ENCODE measurements around the gene C2orf92. TPM values are rescaled to one million over a fixed set of nuclear protein-coding genes. Genes with fewer than 3 reads are reported as not detected.
A peak's percentile ranks its signal among the peaks of the same experiment; 100 is the strongest.

C2orf92 gene
- total RNA-seq, 2 donors from 2014 or later = 21.3 to 47.1 TPM

DNA sequence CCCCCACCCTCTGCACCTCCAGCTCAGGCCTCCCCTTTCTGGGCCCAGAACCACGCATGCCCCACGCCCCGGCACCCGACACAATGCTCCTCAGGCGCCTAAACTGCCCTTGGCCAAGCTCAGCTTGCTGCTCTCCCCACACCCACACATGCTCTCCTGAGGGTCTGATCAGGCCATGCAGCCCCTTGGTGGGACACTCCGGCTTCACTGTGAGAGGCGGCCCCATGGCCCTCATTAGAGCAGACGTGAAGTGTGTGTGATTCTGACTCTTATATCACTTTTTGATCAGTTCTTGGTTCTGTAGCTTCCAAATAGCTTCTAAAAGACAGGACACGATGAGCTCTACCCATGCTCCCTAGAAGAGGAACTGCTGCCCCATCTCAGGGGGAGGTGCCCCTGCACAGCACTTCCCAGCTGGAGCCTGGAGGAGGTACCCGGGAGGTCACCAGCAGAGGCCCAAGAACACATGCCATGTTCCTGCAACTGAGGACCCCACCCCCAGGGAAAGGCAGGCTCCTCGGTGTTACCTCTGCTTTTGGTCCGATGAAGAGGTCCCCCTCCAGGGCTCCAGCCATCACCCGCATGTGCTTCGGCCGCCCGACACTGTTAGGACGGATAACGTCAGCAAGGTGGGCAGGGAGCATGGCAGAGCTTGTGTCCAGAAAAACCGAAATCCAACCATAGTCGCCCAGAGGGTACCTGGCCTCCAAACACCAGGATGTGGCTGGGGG is 9.3 kb upstream of the C2orf92 start:
- H3K36me3 ChIP-seq (replicated peaks in 1 of 2; ENCODE audit: insufficient read depth in 1 of 2, low read depth in 2 of 2) = peaks cover 9 to 17% of the 10 kb centered on the region in 2 donors
- ATAC-seq (no peak), DNase-seq (no peak)
- H3K27me3 ChIP-seq = no peaks in the 10 kb centered on the region
- H3K9me3 ChIP-seq = no peaks in the 10 kb centered on the region
- H3K4me1 ChIP-seq = peaks cover 32% of the 10 kb centered on the region
- intact Hi-C loops (cut with DNase I) = no loop called here
- H3K27ac ChIP-seq = no peak overlapping the region
- H3K4me3 ChIP-seq = no peak overlapping the region
- TF ChIP-seq, protein P1, sequence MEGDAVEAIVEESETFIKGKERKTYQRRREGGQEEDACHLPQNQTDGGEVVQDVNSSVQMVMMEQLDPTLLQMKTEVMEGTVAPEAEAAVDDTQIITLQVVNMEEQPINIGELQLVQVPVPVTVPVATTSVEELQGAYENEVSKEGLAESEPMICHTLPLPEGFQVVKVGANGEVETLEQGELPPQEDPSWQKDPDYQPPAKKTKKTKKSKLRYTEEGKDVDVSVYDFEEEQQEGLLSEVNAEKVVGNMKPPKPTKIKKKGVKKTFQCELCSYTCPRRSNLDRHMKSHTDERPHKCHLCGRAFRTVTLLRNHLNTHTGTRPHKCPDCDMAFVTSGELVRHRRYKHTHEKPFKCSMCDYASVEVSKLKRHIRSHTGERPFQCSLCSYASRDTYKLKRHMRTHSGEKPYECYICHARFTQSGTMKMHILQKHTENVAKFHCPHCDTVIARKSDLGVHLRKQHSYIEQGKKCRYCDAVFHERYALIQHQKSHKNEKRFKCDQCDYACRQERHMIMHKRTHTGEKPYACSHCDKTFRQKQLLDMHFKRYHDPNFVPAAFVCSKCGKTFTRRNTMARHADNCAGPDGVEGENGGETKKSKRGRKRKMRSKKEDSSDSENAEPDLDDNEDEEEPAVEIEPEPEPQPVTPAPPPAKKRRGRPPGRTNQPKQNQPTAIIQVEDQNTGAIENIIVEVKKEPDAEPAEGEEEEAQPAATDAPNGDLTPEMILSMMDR (IDR thresholded peaks at IDR 0.05) = no peak
- no peak for TF ChIP-seq POLR2A (IDR thresholded peaks at IDR 0.05)
- 94 to 95% methylated on average over 18 to 20 of the region's 20 CpGs for WGBS, 2 donors

DNA sequence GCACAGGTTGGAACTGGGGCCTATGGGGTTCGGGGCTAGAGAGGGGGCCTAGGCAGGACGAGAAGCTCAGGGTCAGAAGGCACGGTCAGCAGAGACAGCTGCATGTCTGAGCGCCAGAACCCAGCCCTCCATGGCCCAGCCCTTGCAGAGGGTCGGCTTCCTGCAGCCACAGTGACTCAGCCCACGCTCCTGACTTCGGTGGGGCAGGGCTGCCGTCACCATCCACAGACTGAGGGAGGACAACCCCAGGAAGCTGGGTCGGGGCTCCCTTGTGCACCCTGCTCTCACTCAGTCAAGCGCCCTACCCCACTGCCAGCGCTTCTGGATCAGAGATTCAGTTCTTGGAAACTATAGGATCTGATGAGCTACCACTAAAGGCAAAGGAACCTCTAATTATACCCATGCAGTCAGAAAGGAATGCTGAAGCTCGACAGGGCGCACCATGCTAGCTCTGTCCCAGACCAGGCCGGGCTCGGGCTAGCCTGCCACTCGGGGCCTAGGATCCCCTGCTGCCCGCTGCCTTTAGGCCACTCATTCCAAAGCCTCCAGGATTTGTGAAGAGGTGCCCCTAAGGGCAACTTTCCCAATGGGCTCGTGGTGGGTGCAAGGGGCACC is 8.6 kb upstream of the C2orf92 start:
- Histone ChIP-seq H3K4me3 (no peak overlapping the region), H3K27ac (no peak overlapping the region), H3K27me3 (no peaks in the 10 kb centered on the region), H3K36me3 (replicated peaks in 1 of 2; ENCODE audit: insufficient read depth in 1 of 2, low read depth in 2 of 2) (peaks cover 9 to 17% of the 10 kb centered on the region in 2 donors), H3K9me3 (no peaks in the 10 kb centered on the region), H3K4me1 (peaks cover 33% of the 10 kb centered on the region)
- intact Hi-C loops (cut with DNase I) = no loop called here
- 80 to 86% methylated on average over 5 to 18 of the region's 18 CpGs for WGBS, 2 donors
- TF ChIP-seq, protein P1 (IDR thresholded peaks at IDR 0.05) = no peak
- no peak for TF ChIP-seq POLR2A (IDR thresholded peaks at IDR 0.05)
- no peak for ATAC-seq
- DNase-seq = no peak

DNA sequence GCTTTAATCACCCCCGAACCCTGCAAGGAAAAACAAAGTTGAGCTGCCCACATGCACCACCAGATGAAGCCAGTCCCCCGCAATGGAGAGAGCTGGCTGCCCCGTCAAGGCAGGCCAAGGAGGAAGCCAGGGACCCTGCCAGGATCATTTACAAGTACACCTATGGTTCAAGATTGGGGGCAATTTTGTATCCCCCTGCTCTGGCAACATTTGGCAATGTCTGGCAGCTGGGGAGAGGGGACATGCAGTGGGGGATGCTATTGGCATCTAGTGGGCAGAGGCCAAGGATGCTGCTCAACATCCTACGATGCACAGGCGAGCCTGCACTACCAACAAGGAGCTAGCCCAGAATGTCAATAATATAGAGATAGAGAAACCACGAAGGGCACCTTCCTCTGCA is 7.6 kb upstream of the C2orf92 start:
- 74 to 76% methylated on average over 4 to 6 of the region's 6 CpGs for WGBS, 2 donors
- Histone ChIP-seq H3K9me3 (no peaks in the 10 kb centered on the region), H3K4me3 (no peak overlapping the region), H3K36me3 (replicated peaks in 1 of 2; ENCODE audit: insufficient read depth in 1 of 2, low read depth in 2 of 2) (peaks cover 9 to 14% of the 10 kb centered on the region in 2 donors), H3K27ac (peak overlapping the region in 2 of 4 donors; percentile 96 to 100), H3K27me3 (no peaks in the 10 kb centered on the region), H3K4me1 (peaks cover 33% of the 10 kb centered on the region)
- DNase-seq (no peak), ATAC-seq (no peak)
- intact Hi-C loops (cut with DNase I) = no loop called here
- TF ChIP-seq, protein P1 (IDR thresholded peaks at IDR 0.05) = no peak
- no peak for TF ChIP-seq POLR2A (IDR thresholded peaks at IDR 0.05)

DNA sequence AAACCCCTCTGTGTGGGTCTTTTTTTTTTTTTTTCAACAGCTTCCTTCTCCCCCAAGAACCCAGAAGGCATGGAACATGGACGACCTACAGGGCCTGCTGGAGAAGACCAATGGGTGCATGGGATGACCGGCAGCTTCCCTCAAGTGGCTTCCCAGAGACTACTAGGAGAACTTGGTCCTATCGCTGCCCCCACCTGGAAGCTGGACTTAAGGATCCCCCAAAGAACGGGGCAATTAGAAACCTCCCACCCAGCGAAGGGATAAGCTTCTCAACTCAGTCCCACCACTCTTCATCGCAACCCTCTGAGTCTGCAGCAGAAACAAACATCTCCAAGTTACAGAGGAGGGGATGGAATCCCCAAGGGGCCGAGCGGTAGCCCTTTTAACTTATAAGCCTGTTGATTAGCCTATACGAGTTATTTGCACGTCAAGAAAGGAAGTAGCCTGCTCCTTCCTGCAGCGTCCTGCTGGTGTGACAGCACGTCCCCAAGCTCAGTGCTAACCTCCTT is 7.1 kb upstream of the C2orf92 start:
- Histone ChIP-seq H3K27ac (peak overlapping the region; percentile 90 to 100 (median 95)), H3K4me1 (peaks cover 33% of the 10 kb centered on the region), H3K4me3 (peak overlapping the region; percentile 42 to 64), H3K27me3 (no peaks in the 10 kb centered on the region), H3K36me3 (replicated peaks in 1 of 2; ENCODE audit: insufficient read depth in 1 of 2, low read depth in 2 of 2) (peaks cover 9% of the 10 kb centered on the region in 2 donors), H3K9me3 (no peaks in the 10 kb centered on the region)
- ATAC-seq (no peak), DNase-seq (no peak)
- TF ChIP-seq, protein P1 (IDR thresholded peaks at IDR 0.05) = no peak
- no peak for TF ChIP-seq POLR2A (IDR thresholded peaks at IDR 0.05)
- intact Hi-C loops (cut with DNase I) = no loop called here
- 24 to 35% methylated on average over 12 of the region's 12 CpGs for WGBS, 2 donors
